Suprapubic skin (tissue), 4 donors: ENCODE results near the gene CUL9.

Source experiments
- CTCF ChIP-seq, 2 donors: fragments of 200-600 bp in 1 of 2; fragments of 450-650 bp in 1 of 2; sonication (generic) in 1 of 2; IDR thresholded peaks; one replicate each; pipeline ENCODE4 v1.5.1; 2016 to 2019; ENCODE audit warnings: antibody characterized with exemption in 2 of 2, mild to moderate bottlenecking in 1 of 2, moderate library complexity in 1 of 2
- EP300 ChIP-seq: sonication (generic); formaldehyde crosslinking; IDR thresholded peaks from one replicate; pipeline ENCODE4 v1.6.1; 2017; ENCODE audit warnings: antibody characterized with exemption
- POLR2A ChIP-seq, 2 donors: fragments of 450-650 bp; IDR thresholded peaks; one replicate each; pipeline ENCODE4 v1.6.1; 2017; ENCODE audit warnings: antibody characterized with exemption in 2 of 2, mild to moderate bottlenecking in 2 of 2, moderate library complexity in 2 of 2
- POLR2AphosphoS5 ChIP-seq, 3 donors: sonication (generic); formaldehyde crosslinking; IDR thresholded peaks; one replicate each; pipeline ENCODE4 v1.6.1; 2017; ENCODE audit warnings: antibody characterized with exemption in 3 of 3

- no peak for TF ChIP-seq CTCF (IDR thresholded peaks at IDR 0.05)
- TF ChIP-seq POLR2AphosphoS5 (IDR thresholded peaks at IDR 0.05), result no peak
- no peak for TF ChIP-seq EP300
- TF ChIP-seq POLR2A (IDR thresholded peaks at IDR 0.05), result no peak
Measured at GRCh38 chr6:43255408-43256054, 73.5 kb downstream of the CUL9 start.
